SK-N-SH (cell line): ENCODE data around the gene MAP3K8. TPM values are rescaled to one million over a fixed set of nuclear protein-coding genes. Genes with fewer than 3 reads are reported as not detected.

ENCODE experiments used
- CTCF ChIA-PET: fragments of 300-600, 350-600 bp; formaldehyde crosslinking; extraction: SDS; loops from one replicate; lab custom pipeline; 2021; lab: Yijun Ruan, JAX
- POLR2A ChIA-PET: fragments of 350-600 bp; sonication (Branson Sonifier 250); formaldehyde crosslinking; extraction: SDS; loops from one replicate; lab custom pipeline; 2020; ENCODE audit warnings: antibody characterized with exemption, inconsistent platforms; lab: Yijun Ruan, JAX
- DNase-seq: peaks from one replicate; pipeline ENCODE4 v3.0.0; 2012
- H2AFZ ChIP-seq: fragments of 200-600 bp; sonication (generic); 2 replicates; pipeline ENCODE4 v1.8.1; 2016; ENCODE audit warnings: antibody characterized with exemption, mild to moderate bottlenecking, low read depth
- H3F3A ChIP-seq: fragments of 200-600 bp; sonication (generic); replicated peaks from 2 replicates; pipeline ENCODE3; 2016; ENCODE audit warnings: antibody characterized with exemption, mild to moderate bottlenecking; ENCODE audit not compliant: insufficient read depth
- H3K27ac ChIP-seq, 2 experiments: fragments of 200-500 bp in 1 of 2; fragments of 200-600 bp in 1 of 2; sonication (Bioruptor generic) in 1 of 2; sonication (generic), shearing (Covaris generic) in 1 of 2; 2 replicates each; pipeline versions ENCODE4 v1.5.1 to v1.6.1; 2014 to 2016; ENCODE audit warnings: low read depth in 2 of 2, inconsistent platforms in 1 of 2, low read length in 1 of 2, mild to moderate bottlenecking in 1 of 2, mixed read lengths in 1 of 2
- H3K27me3 ChIP-seq: fragments of 200-600 bp; sonication (generic), shearing (Covaris generic); 2 replicates; pipeline ENCODE4 v1.6.1; 2016; ENCODE audit warnings: mixed run types; ENCODE audit not compliant: insufficient read depth
- H3K36me3 ChIP-seq, 2 experiments: fragments of 200-500 bp in 1 of 2; fragments of 200-600 bp in 1 of 2; sonication (Bioruptor generic) in 1 of 2; sonication (generic) in 1 of 2; replicated peaks in 1 of 2; 2 replicates each; pipeline versions ENCODE3 to v1.5.1; 2014 to 2016; ENCODE audit warnings: low read length in 1 of 2, mild to moderate bottlenecking in 1 of 2; ENCODE audit not compliant: insufficient read depth in 2 of 2, control insufficient read depth in 1 of 2
- H3K4me1 ChIP-seq, 2 experiments: fragments of 200-500 bp in 1 of 2; fragments of 200-600 bp in 1 of 2; sonication (Bioruptor generic) in 1 of 2; sonication (generic), shearing (Covaris generic) in 1 of 2; 2 replicates each; pipeline versions ENCODE4 v1.5.1 to v1.6.1; 2014 to 2016; ENCODE audit warnings: low read depth in 1 of 2, low read length in 1 of 2, mixed run types in 1 of 2; ENCODE audit not compliant: insufficient read depth in 2 of 2, control insufficient read depth in 1 of 2
- H3K4me2 ChIP-seq: fragments of 200-600 bp; sonication (generic), shearing (Covaris generic); 2 replicates; pipeline ENCODE4 v1.6.1; 2017; ENCODE audit warnings: mixed run types
- H3K4me3 ChIP-seq, 2 experiments: fragments of 200-500 bp in 1 of 2; fragments of 200-600 bp in 1 of 2; sonication (Bioruptor generic) in 1 of 2; sonication (generic), shearing (Covaris generic) in 1 of 2; 2 replicates each; pipeline versions ENCODE4 v1.5.1 to v1.8.1; 2014 to 2016; ENCODE audit warnings: low read depth in 2 of 2, inconsistent platforms in 1 of 2, low read length in 1 of 2, mild to moderate bottlenecking in 1 of 2, mixed read lengths in 1 of 2, moderate library complexity in 1 of 2
- H3K79me2 ChIP-seq: fragments of 200-600 bp; sonication (generic); 2 replicates; pipeline ENCODE4 v1.8.1; 2017; ENCODE audit warnings: mild to moderate bottlenecking; ENCODE audit not compliant: insufficient read depth
- H3K9ac ChIP-seq: fragments of 200-600 bp; sonication (generic); 2 replicates; pipeline ENCODE4 v1.6.1; 2017; ENCODE audit warnings: mixed run types
- H3K9me2 ChIP-seq: fragments of 200-600 bp; sonication (generic); 2 replicates; pipeline ENCODE4 v1.6.1; 2017; ENCODE audit warnings: mixed run types
- H3K9me3 ChIP-seq: fragments of 200-600 bp; sonication (generic); 2 replicates; pipeline ENCODE4 v1.6.1; 2017; ENCODE audit warnings: mixed run types, mild to moderate bottlenecking, moderate library complexity
- H4K20me1 ChIP-seq: fragments of 200-600 bp; sonication (generic); 2 replicates; pipeline ENCODE4 v1.6.1; 2017; ENCODE audit warnings: mild to moderate bottlenecking, mixed run types; ENCODE audit not compliant: insufficient read depth
- EZH2phosphoT487 ChIP-seq: fragments of 200-600 bp; sonication (generic); IDR thresholded peaks from 2 replicates; pipeline ENCODE4 v1.6.1; 2017; ENCODE audit warnings: low read depth, mixed run types, mild to moderate bottlenecking, antibody characterized with exemption, moderate library complexity, borderline replicate concordance
- FOSL2 ChIP-seq: IDR thresholded peaks from 2 replicates; pipeline ENCODE4 v1.4.0; 2012; ENCODE audit warnings: low read depth, mild to moderate bottlenecking, moderate library complexity, borderline replicate concordance
- FOXM1 ChIP-seq: IDR thresholded peaks from 2 replicates; pipeline ENCODE4 v1.4.0; 2012; ENCODE audit warnings: low read depth, mild to moderate bottlenecking
- JUND ChIP-seq: IDR thresholded peaks from 2 replicates; pipeline ENCODE4 v1.4.0; 2012
- MEF2A ChIP-seq: IDR thresholded peaks from 2 replicates; pipeline ENCODE4 v1.4.0; 2012; ENCODE audit warnings: low read depth, borderline replicate concordance
- NFIC ChIP-seq: IDR thresholded peaks from 2 replicates; pipeline ENCODE4 v1.4.0; 2012; ENCODE audit warnings: borderline replicate concordance
- RCOR1 ChIP-seq: fragments of 150-350 bp; IDR thresholded peaks from 2 replicates; pipeline ENCODE4 v1.6.1; 2017; ENCODE audit warnings: antibody characterized with exemption, low read length
- SMC3 ChIP-seq: IDR thresholded peaks from 2 replicates; pipeline ENCODE4 v1.6.1; 2012; ENCODE audit warnings: low read depth, low read length, improper control_type of control experiment
- TCF12 ChIP-seq: IDR thresholded peaks from 2 replicates; pipeline ENCODE4 v1.4.0; 2012
- TEAD4 ChIP-seq: IDR thresholded peaks from 2 replicates; pipeline ENCODE4 v1.4.0; 2012; ENCODE audit warnings: mild to moderate bottlenecking, borderline replicate concordance; ENCODE audit not compliant: insufficient read depth
- YY1 ChIP-seq: IDR thresholded peaks from 2 replicates; pipeline ENCODE4 v1.4.0; 2012; ENCODE audit warnings: low read depth, mild to moderate bottlenecking
- WGBS: methylation state at CpG from one replicate; pipeline ENCODE4 v1.1.6; 2017; ENCODE audit warnings: low lambda C conversion rate; 5-methylcytosine and 5-hydroxymethylcytosine counted together
- polyA plus RNA-seq, 3 experiments: library from polyadenylated mRNA; depleted of rRNA; stranded (reverse); fragments of >200 nt; gene quantifications; 2 replicates each; pipeline ENCODE4 v1.2.3, GENCODE V29; 2012
- TF ChIP-seq, protein P1 (sequence below): IDR thresholded peaks from 2 replicates; pipeline ENCODE4 v1.6.1; 2012; ENCODE audit warnings: mild to moderate bottlenecking, low read depth, low read length, moderate library complexity
- TF ChIP-seq, protein P2 (sequence below): IDR thresholded peaks from 2 replicates; pipeline ENCODE4; 2012
- TF ChIP-seq, protein P3 (sequence below): IDR thresholded peaks from 2 replicates; pipeline ENCODE4 v1.4.0; 2012; ENCODE audit warnings: low read depth
- TF ChIP-seq, protein P4 (sequence below): IDR thresholded peaks from 2 replicates; pipeline ENCODE4 v1.4.0; 2012; ENCODE audit warnings: low read depth, borderline replicate concordance
- TF ChIP-seq, protein P5 (sequence below): fragments of 150-350 bp; IDR thresholded peaks from 2 replicates; pipeline ENCODE4 v1.6.1; 2016; ENCODE audit warnings: mild to moderate bottlenecking, low read depth, low read length

The MAP3K8 gene
- polyA plus RNA-seq, 1 of the 3 experiments (the other 2 are of a cell fraction): 3.7 TPM

DNA sequence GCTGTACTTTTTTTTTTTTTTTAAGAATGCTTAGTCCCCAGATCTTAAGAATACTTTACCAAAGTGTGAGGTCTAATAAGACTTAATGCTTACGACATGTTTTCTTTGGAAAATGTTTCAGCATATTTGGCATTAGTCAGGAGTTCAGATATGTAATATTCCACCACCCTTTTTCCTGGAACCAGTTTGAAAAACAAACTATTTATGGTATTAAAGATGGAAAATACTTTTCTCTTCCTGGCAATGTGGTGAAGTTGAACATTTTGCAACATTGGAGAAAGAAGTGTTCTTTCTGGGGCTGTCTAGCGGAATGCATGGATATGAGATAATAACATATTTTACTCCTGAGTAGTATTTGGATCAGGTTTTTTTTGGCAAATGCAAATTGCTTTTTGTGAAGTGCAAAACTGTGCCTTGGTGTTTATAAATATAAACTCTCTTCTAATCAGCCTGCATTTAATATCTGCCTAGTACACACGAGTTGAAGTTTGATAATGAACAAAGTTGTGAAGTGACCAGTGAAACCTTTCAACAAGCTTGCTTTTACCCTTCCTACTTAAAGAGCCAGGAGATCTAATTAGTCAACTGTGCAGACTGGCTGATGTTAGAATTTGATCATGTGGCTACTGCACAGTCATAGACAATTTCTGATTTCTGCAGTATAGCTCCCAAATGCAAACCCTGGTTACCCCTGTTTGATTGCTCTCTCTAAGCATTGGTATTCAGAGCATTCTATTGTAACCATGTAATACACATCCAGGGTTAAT lies 20.9 kb downstream of the MAP3K8 start:
- no peaks in the 10 kb centered on the region for H3K27me3 ChIP-seq
- TF ChIP-seq YY1 (no peak), TCF12 (peak; percentile 25; the same call in 1 of the 2 replicates), FOSL2 (0 out of 2 replicates have a peak, but pooled peaks have one; percentile 5), SMC3 (no peak), NFIC (peak; percentile 57; the same call in 1 of the 2 replicates), FOXM1 (no peak), MEF2A (peak; percentile 54), TEAD4 (peak; percentile 42; the same call in 1 of the 2 replicates), EZH2phosphoT487 (no peak), RCOR1 (no peak), JUND (peak; percentile 24; the same call in 1 of the 2 replicates)
- TF ChIP-seq, protein P1, sequence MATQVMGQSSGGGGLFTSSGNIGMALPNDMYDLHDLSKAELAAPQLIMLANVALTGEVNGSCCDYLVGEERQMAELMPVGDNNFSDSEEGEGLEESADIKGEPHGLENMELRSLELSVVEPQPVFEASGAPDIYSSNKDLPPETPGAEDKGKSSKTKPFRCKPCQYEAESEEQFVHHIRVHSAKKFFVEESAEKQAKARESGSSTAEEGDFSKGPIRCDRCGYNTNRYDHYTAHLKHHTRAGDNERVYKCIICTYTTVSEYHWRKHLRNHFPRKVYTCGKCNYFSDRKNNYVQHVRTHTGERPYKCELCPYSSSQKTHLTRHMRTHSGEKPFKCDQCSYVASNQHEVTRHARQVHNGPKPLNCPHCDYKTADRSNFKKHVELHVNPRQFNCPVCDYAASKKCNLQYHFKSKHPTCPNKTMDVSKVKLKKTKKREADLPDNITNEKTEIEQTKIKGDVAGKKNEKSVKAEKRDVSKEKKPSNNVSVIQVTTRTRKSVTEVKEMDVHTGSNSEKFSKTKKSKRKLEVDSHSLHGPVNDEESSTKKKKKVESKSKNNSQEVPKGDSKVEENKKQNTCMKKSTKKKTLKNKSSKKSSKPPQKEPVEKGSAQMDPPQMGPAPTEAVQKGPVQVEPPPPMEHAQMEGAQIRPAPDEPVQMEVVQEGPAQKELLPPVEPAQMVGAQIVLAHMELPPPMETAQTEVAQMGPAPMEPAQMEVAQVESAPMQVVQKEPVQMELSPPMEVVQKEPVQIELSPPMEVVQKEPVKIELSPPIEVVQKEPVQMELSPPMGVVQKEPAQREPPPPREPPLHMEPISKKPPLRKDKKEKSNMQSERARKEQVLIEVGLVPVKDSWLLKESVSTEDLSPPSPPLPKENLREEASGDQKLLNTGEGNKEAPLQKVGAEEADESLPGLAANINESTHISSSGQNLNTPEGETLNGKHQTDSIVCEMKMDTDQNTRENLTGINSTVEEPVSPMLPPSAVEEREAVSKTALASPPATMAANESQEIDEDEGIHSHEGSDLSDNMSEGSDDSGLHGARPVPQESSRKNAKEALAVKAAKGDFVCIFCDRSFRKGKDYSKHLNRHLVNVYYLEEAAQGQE: no peak
- TF ChIP-seq, protein P2, sequence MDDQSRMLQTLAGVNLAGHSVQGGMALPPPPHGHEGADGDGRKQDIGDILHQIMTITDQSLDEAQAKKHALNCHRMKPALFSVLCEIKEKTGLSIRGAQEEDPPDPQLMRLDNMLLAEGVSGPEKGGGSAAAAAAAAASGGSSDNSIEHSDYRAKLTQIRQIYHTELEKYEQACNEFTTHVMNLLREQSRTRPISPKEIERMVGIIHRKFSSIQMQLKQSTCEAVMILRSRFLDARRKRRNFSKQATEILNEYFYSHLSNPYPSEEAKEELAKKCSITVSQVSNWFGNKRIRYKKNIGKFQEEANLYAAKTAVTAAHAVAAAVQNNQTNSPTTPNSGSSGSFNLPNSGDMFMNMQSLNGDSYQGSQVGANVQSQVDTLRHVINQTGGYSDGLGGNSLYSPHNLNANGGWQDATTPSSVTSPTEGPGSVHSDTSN: no peak
- TF ChIP-seq, protein P3, sequence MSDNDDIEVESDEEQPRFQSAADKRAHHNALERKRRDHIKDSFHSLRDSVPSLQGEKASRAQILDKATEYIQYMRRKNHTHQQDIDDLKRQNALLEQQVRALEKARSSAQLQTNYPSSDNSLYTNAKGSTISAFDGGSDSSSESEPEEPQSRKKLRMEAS: 0 out of 2 replicates have a peak, but pooled peaks have one; percentile 24
- TF ChIP-seq, protein P4, sequence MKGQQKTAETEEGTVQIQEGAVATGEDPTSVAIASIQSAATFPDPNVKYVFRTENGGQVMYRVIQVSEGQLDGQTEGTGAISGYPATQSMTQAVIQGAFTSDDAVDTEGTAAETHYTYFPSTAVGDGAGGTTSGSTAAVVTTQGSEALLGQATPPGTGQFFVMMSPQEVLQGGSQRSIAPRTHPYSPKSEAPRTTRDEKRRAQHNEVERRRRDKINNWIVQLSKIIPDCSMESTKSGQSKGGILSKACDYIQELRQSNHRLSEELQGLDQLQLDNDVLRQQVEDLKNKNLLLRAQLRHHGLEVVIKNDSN: no peak
- TF ChIP-seq, protein P5, sequence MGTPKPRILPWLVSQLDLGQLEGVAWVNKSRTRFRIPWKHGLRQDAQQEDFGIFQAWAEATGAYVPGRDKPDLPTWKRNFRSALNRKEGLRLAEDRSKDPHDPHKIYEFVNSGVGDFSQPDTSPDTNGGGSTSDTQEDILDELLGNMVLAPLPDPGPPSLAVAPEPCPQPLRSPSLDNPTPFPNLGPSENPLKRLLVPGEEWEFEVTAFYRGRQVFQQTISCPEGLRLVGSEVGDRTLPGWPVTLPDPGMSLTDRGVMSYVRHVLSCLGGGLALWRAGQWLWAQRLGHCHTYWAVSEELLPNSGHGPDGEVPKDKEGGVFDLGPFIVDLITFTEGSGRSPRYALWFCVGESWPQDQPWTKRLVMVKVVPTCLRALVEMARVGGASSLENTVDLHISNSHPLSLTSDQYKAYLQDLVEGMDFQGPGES: no peak
- 36% methylated on average over 3 of the region's 3 CpGs for WGBS
- peak overlapping the region; percentile 48 for H3K4me2 ChIP-seq
- POLR2A ChIA-PET: interaction anchor here (1.0 kb wide), 1 partner anchor 21 kb away, joined by 4 read pairs; the partner anchor contains the start of gene MAP3K8
- no peaks in the 10 kb centered on the region for H3K9me3 ChIP-seq
- H3K9me2 ChIP-seq: no peaks in the 10 kb centered on the region
- peaks cover 18% of the 10 kb centered on the region for H3F3A ChIP-seq
- CTCF ChIA-PET: no interaction called here
- H3K4me3 ChIP-seq: no peak overlapping the region; a peak in 1 of 4 replicates
- H3K79me2 ChIP-seq: no peaks in the 10 kb centered on the region
- H4K20me1 ChIP-seq: no peaks in the 10 kb centered on the region
- DNase-seq: no peak
- H3K9ac ChIP-seq: peak overlapping the region; percentile 22; the same call in 1 of the 2 replicates
- peak overlapping the region; percentile 4; the same call in 1 of the 2 replicates for H2AFZ ChIP-seq
- H3K36me3 ChIP-seq: peaks cover 4 to 14% of the 10 kb centered on the region in 2 experiments
- H3K4me1 ChIP-seq: peaks cover 11 to 21% of the 10 kb centered on the region in 2 experiments
- peak overlapping the region; percentile 60 to 65 for H3K27ac ChIP-seq
